SK-N-MC (cell line): ENCODE results near the gene KHNYN.

ENCODE experiments used
- EZH2 ChIP-seq: fragments of 200-600 bp; sonication (generic); IDR thresholded peaks from one replicate; pipeline ENCODE4 v1.6.1; 2017; ENCODE audit warnings: antibody characterized with exemption
- FOXP2 ChIP-seq: optimal IDR thresholded peaks from 2 replicates; pipeline ENCODE3; 2011; ENCODE audit warnings: mild to moderate bottlenecking, moderate library complexity; ENCODE audit not compliant: insufficient read depth; ENCODE audit errors: extremely low read length, control extremely low read depth
- POLR2AphosphoS5 ChIP-seq: IDR thresholded peaks from 2 replicates; pipeline ENCODE4 v1.6.1; 2012; ENCODE audit warnings: mild to moderate bottlenecking, low read depth, low read length, borderline replicate concordance

- TF ChIP-seq EZH2 (no peak), POLR2AphosphoS5 (no peak), FOXP2 (no peak)
These were observed 4.9 kb downstream of the KHNYN start for GRCh38 chr14:24434676-24435075.
